NB4 (cell line): Measurements from ENCODE around the gene GPC3.

Source experiments
- POLR2A ChIP-seq: IDR thresholded peaks from 2 replicates; pipeline ENCODE4 v1.6.1; 2011; ENCODE audit warnings: mild to moderate bottlenecking; ENCODE audit not compliant: insufficient read length; ENCODE audit errors: extremely low read depth
- TF ChIP-seq, protein P1 (sequence below): IDR thresholded peaks from one replicate; pipeline ENCODE4 v1.5.1; 2012; ENCODE audit warnings: low read depth, low read length

DNA sequence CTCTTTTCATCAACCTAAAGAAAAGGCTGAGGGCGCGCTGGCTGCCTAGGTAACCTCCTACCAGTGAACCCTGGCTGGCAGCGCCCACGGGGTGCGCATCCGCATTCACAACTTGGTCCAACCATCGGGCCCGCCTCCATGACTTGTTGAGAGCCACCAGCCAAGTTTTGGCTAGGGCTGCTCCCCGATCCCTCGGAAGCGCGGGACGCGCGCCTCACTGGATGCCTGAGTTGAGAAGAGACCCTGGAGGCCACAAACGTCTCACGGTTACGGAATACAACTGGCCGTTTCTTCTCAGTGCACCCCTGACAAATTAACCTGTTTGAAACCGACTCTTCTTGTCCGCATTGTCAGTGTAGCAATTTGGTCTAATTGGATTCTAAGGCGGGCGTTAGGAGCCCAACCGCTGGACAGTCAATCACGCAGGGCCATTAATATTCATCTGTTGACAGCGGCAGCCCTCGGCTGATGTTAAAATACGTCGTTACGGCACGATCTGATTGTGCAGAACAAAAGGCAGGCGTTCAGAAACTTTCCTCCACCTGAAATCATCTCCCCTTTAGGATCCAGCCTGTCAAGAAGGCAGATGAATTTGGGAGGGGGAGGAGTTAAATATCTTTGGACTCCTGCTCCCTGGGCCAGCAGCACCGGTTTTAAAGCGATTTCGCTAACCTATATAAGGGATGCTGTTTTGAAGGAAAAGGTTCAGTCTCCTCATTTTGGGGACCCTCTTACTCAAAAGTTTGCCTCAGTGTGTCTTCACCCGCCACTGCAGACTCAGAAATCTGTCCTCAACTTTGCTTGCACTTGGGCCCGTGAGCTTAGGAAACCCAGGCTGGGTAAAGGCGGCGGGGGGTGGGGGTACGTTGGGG is 1.2 kb downstream of the GPC3 start:
- TF ChIP-seq, protein P1, sequence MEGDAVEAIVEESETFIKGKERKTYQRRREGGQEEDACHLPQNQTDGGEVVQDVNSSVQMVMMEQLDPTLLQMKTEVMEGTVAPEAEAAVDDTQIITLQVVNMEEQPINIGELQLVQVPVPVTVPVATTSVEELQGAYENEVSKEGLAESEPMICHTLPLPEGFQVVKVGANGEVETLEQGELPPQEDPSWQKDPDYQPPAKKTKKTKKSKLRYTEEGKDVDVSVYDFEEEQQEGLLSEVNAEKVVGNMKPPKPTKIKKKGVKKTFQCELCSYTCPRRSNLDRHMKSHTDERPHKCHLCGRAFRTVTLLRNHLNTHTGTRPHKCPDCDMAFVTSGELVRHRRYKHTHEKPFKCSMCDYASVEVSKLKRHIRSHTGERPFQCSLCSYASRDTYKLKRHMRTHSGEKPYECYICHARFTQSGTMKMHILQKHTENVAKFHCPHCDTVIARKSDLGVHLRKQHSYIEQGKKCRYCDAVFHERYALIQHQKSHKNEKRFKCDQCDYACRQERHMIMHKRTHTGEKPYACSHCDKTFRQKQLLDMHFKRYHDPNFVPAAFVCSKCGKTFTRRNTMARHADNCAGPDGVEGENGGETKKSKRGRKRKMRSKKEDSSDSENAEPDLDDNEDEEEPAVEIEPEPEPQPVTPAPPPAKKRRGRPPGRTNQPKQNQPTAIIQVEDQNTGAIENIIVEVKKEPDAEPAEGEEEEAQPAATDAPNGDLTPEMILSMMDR = no peak
- TF ChIP-seq POLR2A = no peak
